HG03095 (cell line): ENCODE measurements around the gene PDXP.
A peak's percentile ranks its signal among the peaks of the same experiment; 100 is the strongest.
"Not testable (repeated sequence)": the region's sequence is repeated elsewhere in the genome, so short reads cannot be mapped to it uniquely, and the experiment has no call there.

ENCODE experiments used
- ATAC-seq: cut with Tn5 transposase; IDR thresholded peaks from one replicate; pipeline ENCODE4 v1.9.1; 2021; ENCODE audit warnings: moderate library complexity; ENCODE audit not compliant: unreplicated experiment

PDXP gene

GRCh38 chr22:37696260-37696656 lies 37.7 kb downstream of the PDXP start:
- not testable (repeated sequence) for ATAC-seq

- ATAC-seq = peak; percentile 71
Measured at GRCh38 chr22:37696657-37697537, 38.4 kb downstream of the PDXP start, which contains the start of gene TRIOBP. TRIOBP (plus strand) TSS chr22:37697048; CDS start chr22:37701366, 4,318 bp downstream.

GRCh38 chr22:37697538-37697835 lies 39.0 kb downstream of the PDXP start:
- no peak for ATAC-seq

- no peak for ATAC-seq
Measured at GRCh38 chr22:37701141-37701786, 42.7 kb downstream of the PDXP start.

- no peak for ATAC-seq
Measured at GRCh38 chr22:37703906-37704305, 45.4 kb downstream of the PDXP start.

- ATAC-seq = no peak
Measured at GRCh38 chr22:37704645-37705044, 46.1 kb downstream of the PDXP start.

- ATAC-seq = no peak
Measured at GRCh38 chr22:37705205-37705604, 46.7 kb downstream of the PDXP start.

GRCh38 chr22:37708580-37709444 lies 50.3 kb downstream of the PDXP start:
- no peak for ATAC-seq

- ATAC-seq = no peak
Measured at GRCh38 chr22:37709445-37709765, 50.9 kb downstream of the PDXP start.

- no peak for ATAC-seq
Measured at GRCh38 chr22:37710675-37711074, 52.2 kb downstream of the PDXP start.

- no peak for ATAC-seq
Measured at GRCh38 chr22:37711490-37711889, 53.0 kb downstream of the PDXP start.

- no peak for ATAC-seq
Measured at GRCh38 chr22:37713761-37714160, 55.2 kb downstream of the PDXP start.

GRCh38 chr22:37714634-37715033 lies 56.1 kb downstream of the PDXP start:
- no peak for ATAC-seq

- ATAC-seq = no peak
Measured at GRCh38 chr22:37715760-37716159, 57.2 kb downstream of the PDXP start.
